ENCODE results near the gene ZBTB8B. TPM values are rescaled to one million over a fixed set of nuclear protein-coding genes. Genes with fewer than 3 reads are reported as not detected.

Gene ZBTB8B
- polyA plus RNA-seq, 1 of the 3 experiments (the other 2 are of a cell fraction), result 0.08 TPM

DNA sequence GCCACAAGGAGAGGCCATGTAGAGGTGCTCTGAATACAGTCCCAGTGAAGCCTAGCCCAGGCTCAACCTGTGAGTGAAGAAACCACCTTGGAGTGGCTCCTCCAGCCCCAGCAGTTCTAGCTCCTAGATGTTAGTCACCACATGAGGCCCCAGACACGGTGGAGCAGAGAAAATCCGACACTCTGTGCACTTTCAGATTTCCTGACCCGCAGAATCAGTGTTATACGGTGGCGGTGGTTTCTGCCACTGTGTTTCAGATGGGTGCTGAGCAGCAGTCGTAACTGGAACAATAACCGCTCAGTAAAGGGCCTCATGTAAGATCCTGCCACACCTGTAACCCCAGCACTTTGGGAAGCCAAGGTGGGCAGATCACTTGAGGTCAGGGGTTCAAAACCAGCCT lies 38.3 kb downstream of the ZBTB8B start:
- Histone ChIP-seq H3K9ac (no peak overlapping the region), H2AFZ (ENCODE audit: low read depth) (no peak overlapping the region), H3K9me2 (no peaks in the 10 kb centered on the region), H3K36me3 (replicated peaks in 1 of 2; ENCODE audit: control insufficient read depth in 1 of 2, insufficient read depth in 2 of 2, low read length in 1 of 2) (no peaks in the 10 kb centered on the region), H3K4me1 (ENCODE audit: control insufficient read depth in 1 of 2, insufficient read depth in 2 of 2, low read depth in 1 of 2, low read length in 1 of 2) (no peaks in the 10 kb centered on the region; a peak in 1 of 4 replicates), H3K4me2 (no peak overlapping the region), H3K79me2 (ENCODE audit: insufficient read depth) (no peaks in the 10 kb centered on the region), H3K27me3 (ENCODE audit: insufficient read depth) (no peaks in the 10 kb centered on the region), H3K9me3 (no peaks in the 10 kb centered on the region), H4K20me1 (ENCODE audit: insufficient read depth) (no peaks in the 10 kb centered on the region), H3K27ac (ENCODE audit: low read depth in 2 of 2, low read length in 1 of 2) (no peak overlapping the region), H3F3A (replicated peaks; ENCODE audit: insufficient read depth) (peaks cover 20% of the 10 kb centered on the region), H3K4me3 (ENCODE audit: low read depth in 2 of 2, low read length in 1 of 2) (no peak overlapping the region)
- 90% methylated on average over 7 of the region's 7 CpGs for WGBS (ENCODE audit: low lambda C conversion rate)
- POLR2A ChIA-PET, result no interaction called here
- DNase-seq, result no peak
- TF ChIP-seq, protein P1, sequence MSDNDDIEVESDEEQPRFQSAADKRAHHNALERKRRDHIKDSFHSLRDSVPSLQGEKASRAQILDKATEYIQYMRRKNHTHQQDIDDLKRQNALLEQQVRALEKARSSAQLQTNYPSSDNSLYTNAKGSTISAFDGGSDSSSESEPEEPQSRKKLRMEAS (IDR thresholded peaks at IDR 0.05; ENCODE audit: low read depth), result no peak
- TF ChIP-seq NFIC (IDR thresholded peaks at IDR 0.05; ENCODE audit: borderline replicate concordance), result no peak
- TF ChIP-seq, protein P2, sequence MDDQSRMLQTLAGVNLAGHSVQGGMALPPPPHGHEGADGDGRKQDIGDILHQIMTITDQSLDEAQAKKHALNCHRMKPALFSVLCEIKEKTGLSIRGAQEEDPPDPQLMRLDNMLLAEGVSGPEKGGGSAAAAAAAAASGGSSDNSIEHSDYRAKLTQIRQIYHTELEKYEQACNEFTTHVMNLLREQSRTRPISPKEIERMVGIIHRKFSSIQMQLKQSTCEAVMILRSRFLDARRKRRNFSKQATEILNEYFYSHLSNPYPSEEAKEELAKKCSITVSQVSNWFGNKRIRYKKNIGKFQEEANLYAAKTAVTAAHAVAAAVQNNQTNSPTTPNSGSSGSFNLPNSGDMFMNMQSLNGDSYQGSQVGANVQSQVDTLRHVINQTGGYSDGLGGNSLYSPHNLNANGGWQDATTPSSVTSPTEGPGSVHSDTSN (IDR thresholded peaks at IDR 0.05), result no peak
- no peak for TF ChIP-seq FOXJ3 (CRISPR knock-in tag; IDR thresholded peaks at IDR 0.05)
- no peak for TF ChIP-seq YY1 (IDR thresholded peaks at IDR 0.05; ENCODE audit: low read depth)
- no peak for TF ChIP-seq MXI1 (IDR thresholded peaks at IDR 0.05; ENCODE audit: low read depth, low read length)
- no peak for TF ChIP-seq RXRA (IDR thresholded peaks at IDR 0.05; ENCODE audit: borderline replicate concordance, low read depth)
- no peak for TF ChIP-seq RAD21 (IDR thresholded peaks at IDR 0.05; ENCODE audit: low read length)
- no peak for TF ChIP-seq RFX5 (IDR thresholded peaks at IDR 0.05; ENCODE audit: low read length)
- no peak for TF ChIP-seq FOSL2 (IDR thresholded peaks at IDR 0.05; ENCODE audit: borderline replicate concordance, low read depth)
- TF ChIP-seq POLR2AphosphoS5 (IDR thresholded peaks at IDR 0.05; ENCODE audit: low read depth, low read length), result no peak
- no peak for TF ChIP-seq TCF12 (IDR thresholded peaks at IDR 0.05)
- TF ChIP-seq, protein P3, sequence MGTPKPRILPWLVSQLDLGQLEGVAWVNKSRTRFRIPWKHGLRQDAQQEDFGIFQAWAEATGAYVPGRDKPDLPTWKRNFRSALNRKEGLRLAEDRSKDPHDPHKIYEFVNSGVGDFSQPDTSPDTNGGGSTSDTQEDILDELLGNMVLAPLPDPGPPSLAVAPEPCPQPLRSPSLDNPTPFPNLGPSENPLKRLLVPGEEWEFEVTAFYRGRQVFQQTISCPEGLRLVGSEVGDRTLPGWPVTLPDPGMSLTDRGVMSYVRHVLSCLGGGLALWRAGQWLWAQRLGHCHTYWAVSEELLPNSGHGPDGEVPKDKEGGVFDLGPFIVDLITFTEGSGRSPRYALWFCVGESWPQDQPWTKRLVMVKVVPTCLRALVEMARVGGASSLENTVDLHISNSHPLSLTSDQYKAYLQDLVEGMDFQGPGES (IDR thresholded peaks at IDR 0.05; ENCODE audit: low read depth, low read length), result no peak
- TF ChIP-seq, protein P4, sequence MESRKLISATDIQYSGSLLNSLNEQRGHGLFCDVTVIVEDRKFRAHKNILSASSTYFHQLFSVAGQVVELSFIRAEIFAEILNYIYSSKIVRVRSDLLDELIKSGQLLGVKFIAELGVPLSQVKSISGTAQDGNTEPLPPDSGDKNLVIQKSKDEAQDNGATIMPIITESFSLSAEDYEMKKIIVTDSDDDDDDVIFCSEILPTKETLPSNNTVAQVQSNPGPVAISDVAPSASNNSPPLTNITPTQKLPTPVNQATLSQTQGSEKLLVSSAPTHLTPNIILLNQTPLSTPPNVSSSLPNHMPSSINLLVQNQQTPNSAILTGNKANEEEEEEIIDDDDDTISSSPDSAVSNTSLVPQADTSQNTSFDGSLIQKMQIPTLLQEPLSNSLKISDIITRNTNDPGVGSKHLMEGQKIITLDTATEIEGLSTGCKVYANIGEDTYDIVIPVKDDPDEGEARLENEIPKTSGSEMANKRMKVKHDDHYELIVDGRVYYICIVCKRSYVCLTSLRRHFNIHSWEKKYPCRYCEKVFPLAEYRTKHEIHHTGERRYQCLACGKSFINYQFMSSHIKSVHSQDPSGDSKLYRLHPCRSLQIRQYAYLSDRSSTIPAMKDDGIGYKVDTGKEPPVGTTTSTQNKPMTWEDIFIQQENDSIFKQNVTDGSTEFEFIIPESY (IDR thresholded peaks at IDR 0.05; ENCODE audit: borderline replicate concordance, low read depth), result no peak
- no peak for TF ChIP-seq TAF1 (IDR thresholded peaks at IDR 0.05; ENCODE audit: borderline replicate concordance, low read depth, low read length)
- no peak for TF ChIP-seq FOXM1 (IDR thresholded peaks at IDR 0.05; ENCODE audit: low read depth)
- no peak for TF ChIP-seq RCOR1 (IDR thresholded peaks at IDR 0.05; ENCODE audit: low read length)
- no peak for TF ChIP-seq ELF1 (IDR thresholded peaks at IDR 0.05)
- no peak for TF ChIP-seq NRF1 (IDR thresholded peaks at IDR 0.05; ENCODE audit: low read depth, low read length)
- no peak for TF ChIP-seq TEAD4 (IDR thresholded peaks at IDR 0.05; ENCODE audit: borderline replicate concordance, insufficient read depth)
- CTCF ChIA-PET, result no interaction called here
